Measurements from ENCODE around the gene HSD11B2.

HSD11B2 gene

DNA sequence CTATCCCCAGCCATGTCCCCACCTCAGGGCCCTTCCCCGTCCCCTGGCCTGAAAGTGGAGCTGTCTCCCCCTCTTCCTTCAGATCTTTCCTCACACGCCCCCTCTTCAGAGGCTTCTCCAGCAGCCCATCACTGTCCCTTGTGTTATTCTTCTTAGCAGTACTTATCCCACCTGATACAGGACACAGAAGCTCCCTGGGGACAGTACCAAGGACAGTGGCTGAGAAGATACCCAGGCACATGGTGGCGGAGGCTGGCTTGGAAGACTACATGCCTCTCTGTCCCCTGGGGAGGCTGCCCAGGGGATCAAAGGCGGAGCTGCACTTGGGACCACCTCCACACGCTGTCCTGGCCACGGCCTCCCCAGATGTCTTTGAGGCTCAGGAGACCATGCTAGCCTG lies 23.9 kb downstream of the HSD11B2 start:
- no peak for DNase-seq

GRCh38 chr16:67456391-67457081 lies 25.6 kb downstream of the HSD11B2 start:
- DNase-seq, result no peak

- DNase-seq, result no peak
Observed at GRCh38 chr16:67457611-67458010, 26.7 kb downstream of the HSD11B2 start.

DNA sequence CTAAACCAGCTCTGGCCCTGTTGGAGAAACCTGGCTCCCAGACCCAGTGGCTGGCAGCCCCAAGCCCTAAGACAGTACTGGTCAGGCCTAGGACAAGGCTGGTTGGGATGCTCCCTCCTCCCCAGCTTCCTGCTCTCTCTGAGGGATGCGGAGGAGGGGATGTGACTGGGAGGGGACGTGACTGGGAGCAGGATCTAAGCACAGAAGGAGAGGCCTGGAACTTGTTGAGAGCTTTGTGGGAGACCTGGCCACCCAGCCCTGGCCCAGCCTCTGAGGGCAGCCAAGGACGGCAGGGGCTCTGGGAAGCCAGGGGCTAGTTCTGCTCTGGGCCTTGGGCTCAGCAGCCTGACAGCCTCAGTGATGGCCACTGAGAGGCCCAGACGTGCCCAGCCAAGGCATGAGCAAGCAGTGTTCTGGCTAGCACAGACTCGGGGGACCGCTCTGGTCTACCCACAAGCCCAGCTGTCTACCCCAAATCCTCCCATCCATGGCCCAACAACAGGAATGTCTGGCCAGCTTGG lies 27.3 kb downstream of the HSD11B2 start:
- no peak for DNase-seq

DNA sequence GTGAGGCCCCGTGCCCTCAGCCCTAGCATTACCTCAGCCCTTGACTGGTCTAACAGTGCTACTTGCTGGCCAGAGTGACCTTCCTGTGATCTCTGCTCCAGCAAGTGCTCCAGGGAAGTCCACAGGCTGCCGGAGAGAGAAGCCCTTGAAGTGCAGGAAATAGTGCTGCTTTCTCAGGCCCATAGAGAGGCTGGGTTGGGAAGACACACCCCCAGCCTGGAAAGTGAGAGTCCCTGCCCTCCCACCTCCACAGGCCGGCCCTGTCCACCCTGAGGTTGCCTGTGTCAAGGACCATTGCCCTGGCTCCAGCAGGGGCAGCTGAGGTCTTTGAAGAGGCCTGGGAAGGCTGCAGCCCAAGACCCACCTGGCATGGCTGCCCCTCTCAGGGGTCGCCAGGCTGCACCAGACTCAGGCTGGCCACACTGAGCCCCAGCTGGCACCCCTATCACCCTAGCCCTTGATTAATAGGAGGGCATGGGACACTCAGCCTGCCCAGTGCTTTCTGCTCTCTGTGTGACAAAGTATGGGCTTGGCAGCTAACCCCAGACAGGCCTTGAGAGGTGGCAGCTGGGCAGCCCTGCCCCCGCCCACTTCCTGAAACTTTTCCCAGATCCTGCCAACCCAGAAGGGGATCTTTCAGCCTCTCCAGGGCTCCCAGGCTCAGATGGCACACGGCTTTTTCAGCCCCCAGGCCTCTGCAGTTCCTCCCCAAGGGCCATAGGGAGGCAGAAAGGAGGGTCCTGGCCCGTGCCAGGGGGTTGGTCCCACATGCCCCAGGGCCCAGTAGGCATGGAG lies 28.3 kb downstream of the HSD11B2 start:
- DNase-seq, result no peak

- DNase-seq, result no peak
Observed at GRCh38 chr16:67459861-67460150, 28.9 kb downstream of the HSD11B2 start.

- DNase-seq, result no peak
Observed at GRCh38 chr16:67460168-67460567, 29.2 kb downstream of the HSD11B2 start.

DNA sequence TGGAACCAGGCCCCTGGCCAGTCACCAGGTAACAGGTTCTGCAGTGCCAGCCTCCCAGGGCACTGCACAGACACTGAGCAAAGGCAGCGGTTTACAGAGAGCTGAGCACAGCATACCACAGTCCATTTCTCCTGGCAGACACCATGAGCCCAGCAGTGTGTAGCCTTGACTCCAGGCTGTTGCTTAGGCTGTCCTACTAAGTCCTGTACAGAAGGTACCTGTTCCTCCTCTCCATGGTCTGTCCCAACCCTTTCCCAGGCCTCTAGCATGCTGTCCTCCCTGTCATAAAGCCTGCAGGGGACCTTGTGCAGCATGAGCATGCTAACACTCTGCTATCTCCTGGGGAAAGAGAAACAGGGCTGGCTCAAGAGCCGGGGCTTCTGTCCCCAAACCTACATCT lies 30.0 kb downstream of the HSD11B2 start:
- DNase-seq, result no peak

DNA sequence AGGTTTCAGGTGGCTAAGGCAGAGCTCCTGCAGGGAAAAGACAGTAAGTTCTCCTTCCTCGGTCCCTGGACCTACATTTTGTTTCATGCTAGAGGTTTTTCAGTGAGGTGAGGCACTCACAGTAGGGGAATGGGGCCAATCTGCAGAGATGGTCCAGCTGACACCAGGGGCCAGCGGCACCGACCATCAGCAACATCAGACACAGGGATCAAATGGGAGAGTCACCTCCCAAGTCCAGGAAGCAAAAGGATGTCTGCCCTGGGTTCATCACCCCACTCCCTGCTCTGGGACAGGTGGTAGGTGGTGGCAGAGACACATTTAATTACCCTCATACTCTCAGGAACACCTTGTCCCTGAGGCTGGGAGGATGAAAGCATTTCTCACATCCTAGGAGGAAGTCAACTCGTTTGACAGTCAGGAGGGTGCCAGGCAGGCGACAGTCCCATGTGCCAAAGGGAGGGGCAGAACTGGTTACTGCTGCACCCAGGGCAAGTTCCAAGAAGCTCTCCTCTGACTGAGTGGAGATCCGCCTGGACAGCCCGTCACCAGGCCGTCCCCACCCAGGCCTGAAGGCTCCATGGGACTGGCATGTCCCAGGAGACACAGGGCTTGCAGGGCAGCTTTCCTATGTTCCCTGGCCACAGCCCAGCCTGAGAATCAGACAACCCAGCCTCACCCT lies 30.8 kb downstream of the HSD11B2 start:
- no peak for DNase-seq

- no peak for DNase-seq
Observed at GRCh38 chr16:67462279-67462655, 31.3 kb downstream of the HSD11B2 start.

- DNase-seq, result no peak
Observed at GRCh38 chr16:67463059-67463458, 32.1 kb downstream of the HSD11B2 start.

- no peak for DNase-seq
Observed at GRCh38 chr16:67463691-67464090, 32.8 kb downstream of the HSD11B2 start.

DNA sequence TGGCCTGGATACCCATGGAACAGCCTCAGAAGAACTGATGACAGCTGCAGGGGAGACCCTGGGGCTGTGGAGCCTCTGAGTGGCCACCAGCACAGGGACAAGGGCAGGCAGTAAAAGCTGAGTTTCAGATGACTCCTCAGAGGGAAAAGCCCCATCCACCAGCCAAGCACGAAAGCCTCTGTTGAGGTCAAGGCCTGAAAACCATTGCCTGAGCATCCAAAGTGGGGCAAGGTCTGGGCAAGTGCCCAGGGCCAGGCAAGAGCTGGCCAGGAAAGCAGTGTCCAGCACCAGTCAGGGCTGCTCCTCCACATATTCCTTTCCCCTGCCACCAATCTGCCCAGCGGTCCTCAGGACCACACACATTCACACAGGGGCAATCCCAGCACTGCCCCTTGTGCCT lies 33.6 kb downstream of the HSD11B2 start:
- no peak for DNase-seq

DNA sequence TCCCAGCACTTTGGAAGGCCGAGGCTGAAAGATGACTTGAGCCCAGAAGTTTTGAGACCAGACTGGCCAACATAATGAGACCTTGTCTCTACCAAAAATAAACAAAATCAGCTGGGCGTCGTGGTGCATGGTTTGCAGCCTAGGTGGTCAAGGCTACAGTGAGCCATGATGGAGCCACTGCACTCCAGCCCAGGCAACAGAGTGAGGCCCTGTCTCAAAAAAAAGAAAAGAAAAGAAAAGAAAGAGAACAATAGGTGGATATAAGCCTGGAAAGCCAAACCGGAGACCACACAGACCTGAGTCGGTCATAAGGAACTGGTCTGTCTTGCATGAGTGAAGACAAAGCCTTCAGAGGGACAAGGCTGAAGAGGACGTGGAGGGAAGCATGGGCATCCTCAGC lies 35.7 kb downstream of the HSD11B2 start:
- DNase-seq, result no peak

- DNase-seq, result no peak
Observed at GRCh38 chr16:67468731-67469130, 37.8 kb downstream of the HSD11B2 start.

DNA sequence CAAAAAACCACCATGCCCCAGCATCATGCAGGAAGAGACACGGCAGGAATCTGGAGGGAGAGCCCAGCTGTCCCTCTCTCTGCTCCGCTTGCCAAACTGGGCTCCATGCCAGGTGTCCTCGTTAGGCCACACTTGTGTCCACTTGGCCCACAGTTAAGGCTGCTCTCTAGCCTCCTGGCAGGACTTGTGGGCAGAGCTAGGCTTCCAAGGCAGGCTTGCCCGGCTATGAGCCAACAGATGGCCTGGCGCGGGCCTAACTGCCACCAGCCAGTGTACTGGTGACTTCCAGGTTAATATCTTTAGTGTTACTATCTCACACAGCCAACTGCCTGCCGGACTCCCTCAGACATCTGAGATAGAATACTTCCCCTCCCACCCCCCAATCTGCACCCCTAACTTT lies 39.4 kb downstream of the HSD11B2 start:
- no peak for DNase-seq

GRCh38 chr16:67471758-67472384 lies 41.0 kb downstream of the HSD11B2 start:
- DNase-seq, result no peak

DNA sequence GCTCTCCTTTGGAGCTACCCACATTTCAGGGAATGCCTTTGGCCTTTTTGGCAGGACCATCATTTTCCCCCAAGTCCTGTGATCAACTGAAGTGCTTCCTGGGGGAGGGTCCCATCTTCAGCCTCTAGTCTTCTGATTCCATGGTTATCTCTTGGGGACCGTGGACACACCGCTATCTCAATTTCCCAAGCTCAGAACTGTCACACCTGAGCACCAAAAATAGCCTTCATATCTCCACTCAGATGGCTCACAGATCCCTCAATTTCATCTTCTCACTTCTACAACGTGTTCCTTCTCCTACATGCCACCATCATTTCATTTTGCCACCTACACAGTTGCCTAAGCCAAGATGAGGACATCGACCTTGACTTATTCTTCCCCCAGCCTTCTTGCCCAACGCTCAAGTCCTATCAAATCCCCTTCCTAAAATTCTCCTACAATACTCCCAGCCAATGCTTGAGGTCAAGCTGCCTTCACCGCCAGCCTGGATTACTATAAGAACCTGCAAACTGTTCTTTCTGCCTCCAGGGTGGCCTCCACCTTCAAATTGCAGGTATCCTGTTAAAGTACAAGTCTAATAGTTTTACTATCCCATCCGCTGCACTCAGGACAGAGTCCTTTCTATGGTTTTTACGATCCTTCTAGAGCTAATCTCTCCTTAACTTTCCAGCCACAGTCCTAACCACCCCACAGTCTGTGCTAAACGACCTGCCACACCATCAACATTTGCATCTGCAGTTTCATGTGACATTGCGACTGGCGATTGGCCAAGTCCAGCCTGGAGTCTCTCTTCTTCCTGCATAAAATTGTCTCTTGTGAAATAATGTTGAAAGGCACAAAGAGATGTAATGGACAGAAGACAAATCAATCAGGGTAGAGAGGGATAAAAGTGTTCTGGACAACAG lies 43.9 kb downstream of the HSD11B2 start:
- no peak for DNase-seq

DNA sequence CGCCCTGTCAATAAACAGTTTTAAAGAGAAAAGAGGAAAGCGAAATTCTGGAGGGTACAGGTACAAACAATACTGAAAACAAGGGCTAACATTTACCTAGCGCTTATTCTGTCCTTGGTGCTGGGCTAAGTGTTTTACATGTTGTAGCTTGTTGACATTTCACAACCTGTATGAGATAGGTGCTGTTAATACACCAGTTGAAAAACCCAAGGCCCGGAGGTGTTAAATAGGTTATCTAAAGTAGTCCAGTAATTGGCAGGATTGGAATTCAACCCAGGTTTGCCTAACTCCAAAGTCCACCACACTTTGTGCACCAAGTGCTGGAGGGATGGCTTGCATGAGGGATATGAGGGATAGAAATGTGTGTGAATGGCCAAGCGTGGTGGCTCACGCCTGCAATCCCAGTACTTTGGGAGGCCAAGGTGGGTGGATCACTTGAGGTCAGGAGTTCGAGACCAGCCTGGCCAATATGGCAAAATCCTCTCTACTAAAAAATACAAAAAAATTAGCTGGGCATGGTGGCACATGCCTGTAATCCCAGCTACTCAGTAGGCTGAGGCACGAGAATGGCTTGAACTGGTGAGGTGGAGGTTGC lies 47.1 kb downstream of the HSD11B2 start:
- no peak for DNase-seq

- DNase-seq, result peak; percentile 56
Observed at GRCh38 chr16:67480833-67481560, 50.1 kb downstream of the HSD11B2 start, which contains the start of gene ATP6V0D1. Gene ATP6V0D1, minus strand, starts transcription at chr16:67481157. Its CDS starts 71 bp downstream, at chr16:67481086.

GRCh38 chr16:67481561-67482232 lies 50.8 kb downstream of the HSD11B2 start:
- no peak for DNase-seq

Measured in NCI-H187 treated with DMSO at 0.1 percent for 48 hours (cell line).